Stimulated activated CD8-positive, alpha-beta memory T cell treated with anti-CD3 and anti-CD28 coated beads, Interleukin-15, amount 100 ng/mL, for 4 hours (primary cell): ENCODE data around the gene PIEZO1.
"Not testable (repeated sequence)": the region's sequence is repeated elsewhere in the genome, so short reads cannot be mapped to it uniquely, and the experiment has no call there.

Experiments used
- DNase-seq, 2 donors: peaks; one replicate each; pipeline ENCODE4 v3.0.0-alpha.2; 2020; ENCODE audit warnings: low read depth in 2 of 2

Gene PIEZO1

GRCh38 chr16:88781140-88782077 is 3.6 kb downstream of the PIEZO1 start:
- peak in 1 of 2 donors; percentile 63 for DNase-seq

DNA sequence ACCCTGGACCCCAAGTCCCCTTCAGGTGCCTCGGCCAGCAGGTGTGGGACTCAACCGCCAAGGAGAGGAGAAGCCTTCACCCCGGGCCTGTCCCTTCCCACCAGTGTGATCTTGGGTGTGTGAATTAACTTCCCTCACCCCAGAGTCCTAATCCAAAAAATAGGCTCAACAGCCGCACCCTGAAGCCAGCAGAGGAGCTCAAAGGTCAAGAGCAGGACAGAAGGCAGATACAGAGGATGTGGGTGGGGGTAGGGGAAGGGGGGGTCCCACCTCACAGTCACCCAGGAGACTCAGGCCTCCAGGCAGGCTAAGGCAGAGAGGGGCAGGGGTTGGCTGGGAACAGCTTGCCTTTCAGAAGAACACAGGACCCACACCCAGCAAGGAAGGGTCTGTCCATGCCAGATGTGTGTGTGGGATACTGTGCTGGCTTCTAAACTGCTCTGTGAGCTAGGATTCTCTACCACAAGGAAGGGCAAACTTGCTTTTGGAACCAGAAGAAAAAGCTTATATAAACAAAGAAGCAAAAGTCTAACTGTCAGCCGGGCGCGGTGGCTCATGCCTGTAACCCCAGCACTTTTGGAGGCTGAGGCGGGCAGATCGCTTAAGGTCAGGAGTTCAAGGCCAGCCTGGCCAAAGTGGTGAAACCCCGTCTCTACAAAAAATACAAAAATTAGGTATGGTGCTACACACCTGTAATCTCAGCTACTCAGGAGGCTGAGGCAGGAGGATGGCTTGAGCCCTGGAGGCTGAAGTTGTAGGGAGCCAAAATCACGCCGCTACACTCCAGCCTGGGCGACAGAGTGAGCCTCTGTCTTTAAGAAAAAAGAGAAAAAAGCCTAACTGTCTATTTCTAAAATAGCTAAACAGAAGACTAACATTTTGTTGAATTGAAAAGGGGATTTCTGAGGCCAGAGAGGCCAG is 4.6 kb downstream of the PIEZO1 start:
- no peak for DNase-seq

DNA sequence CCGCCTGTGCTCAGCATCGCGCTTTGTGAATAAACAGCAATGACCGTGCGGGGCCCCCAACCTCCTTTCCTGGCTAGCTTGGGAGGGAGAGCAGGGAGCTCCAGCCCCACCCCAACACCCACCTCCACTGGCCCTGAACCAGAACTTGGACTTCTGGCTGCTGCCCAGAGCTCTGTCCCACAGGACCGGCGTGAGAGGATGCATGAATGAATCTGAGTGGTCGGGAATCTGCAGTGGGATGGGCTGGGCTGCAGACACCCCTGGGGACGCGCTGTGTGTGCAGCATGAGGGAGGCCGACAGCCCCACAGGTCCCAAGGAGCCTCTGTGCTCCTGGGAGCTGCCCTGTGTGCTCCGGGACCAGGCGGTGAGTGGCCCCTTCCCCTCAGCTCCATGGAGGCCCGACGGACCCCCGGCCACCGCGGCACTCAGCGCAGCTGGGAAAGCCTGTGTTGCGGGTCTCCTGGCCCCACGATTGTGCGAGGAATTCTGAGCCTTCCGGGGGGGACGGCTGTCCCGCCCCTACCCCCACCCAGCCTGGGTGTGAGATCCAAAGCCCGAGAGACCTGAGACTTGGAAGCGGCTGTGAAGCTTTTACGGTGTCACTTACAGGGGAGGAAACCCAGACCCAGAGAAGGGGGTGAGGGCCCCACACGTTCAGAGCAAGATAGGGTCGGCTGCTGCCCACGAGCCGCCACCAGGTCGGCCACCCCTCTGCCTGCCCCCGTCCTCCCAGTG is 5.4 kb downstream of the PIEZO1 start:
- DNase-seq, result no peak

DNA sequence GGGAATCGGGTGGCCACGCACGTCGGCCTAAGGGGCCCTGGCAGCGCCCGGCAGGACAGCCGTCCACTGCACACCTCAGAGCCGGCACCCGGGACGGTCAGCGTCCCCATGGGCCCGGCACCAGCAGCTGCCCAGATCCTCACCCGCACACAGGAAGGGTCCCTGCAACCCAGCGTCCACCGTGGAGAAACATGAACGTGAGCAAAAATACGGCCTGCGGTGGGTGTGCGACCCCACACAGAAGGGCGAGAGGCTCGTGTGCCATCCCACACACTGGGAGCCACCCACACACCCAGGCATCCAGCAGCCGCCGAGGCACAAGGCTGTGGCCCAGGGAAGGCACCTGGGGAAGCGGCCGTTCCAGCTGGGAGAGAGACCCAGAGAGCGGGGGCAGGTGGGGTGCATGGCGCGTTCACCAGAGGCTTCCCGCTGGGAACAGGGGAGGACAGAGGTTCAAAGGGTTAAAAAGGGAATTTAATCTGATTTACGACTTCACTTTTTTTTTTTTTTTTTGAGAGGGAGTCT is 6.4 kb downstream of the PIEZO1 start:
- DNase-seq, result no peak

DNA sequence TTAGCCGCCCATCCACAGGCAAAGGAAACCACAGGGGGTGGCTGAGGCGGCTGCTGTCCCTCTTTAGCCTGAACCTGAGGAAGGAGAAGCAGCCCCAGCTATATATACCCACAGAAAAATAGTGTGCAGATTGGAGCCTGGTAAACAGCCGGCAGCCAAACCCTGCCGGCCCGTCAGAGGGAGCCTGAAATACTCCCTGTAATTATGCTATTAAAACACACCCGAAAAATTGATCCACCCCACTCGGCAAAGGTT is 6.8 kb downstream of the PIEZO1 start:
- no peak for DNase-seq

- no peak for DNase-seq
Observed at GRCh38 chr16:88777471-88778270, 7.3 kb downstream of the PIEZO1 start.

DNA sequence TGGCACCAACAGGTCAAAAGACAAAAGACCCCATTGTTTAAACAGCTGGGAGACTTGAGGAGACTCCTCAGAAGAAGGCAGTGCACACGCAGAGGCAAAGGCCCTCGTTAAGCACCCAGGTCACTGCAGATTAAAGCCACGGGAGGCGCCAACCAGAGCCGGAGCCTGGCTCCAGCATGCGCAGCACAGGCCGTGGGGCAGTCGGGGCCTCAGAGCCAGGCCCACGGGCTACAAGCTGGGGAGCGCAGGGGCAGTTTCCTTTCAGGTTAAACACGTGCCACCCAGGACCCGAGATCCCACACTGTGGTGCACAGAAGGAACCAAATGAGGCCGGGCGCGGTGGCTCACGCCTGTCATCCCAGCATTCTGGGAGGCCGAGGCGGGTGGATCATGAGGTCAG is 9.2 kb downstream of the PIEZO1 start:
- DNase-seq, result no peak

GRCh38 chr16:88774544-88775393 is 10.3 kb downstream of the PIEZO1 start:
- no peak for DNase-seq

GRCh38 chr16:88773812-88774291 is 11.2 kb downstream of the PIEZO1 start:
- DNase-seq, result no peak

DNA sequence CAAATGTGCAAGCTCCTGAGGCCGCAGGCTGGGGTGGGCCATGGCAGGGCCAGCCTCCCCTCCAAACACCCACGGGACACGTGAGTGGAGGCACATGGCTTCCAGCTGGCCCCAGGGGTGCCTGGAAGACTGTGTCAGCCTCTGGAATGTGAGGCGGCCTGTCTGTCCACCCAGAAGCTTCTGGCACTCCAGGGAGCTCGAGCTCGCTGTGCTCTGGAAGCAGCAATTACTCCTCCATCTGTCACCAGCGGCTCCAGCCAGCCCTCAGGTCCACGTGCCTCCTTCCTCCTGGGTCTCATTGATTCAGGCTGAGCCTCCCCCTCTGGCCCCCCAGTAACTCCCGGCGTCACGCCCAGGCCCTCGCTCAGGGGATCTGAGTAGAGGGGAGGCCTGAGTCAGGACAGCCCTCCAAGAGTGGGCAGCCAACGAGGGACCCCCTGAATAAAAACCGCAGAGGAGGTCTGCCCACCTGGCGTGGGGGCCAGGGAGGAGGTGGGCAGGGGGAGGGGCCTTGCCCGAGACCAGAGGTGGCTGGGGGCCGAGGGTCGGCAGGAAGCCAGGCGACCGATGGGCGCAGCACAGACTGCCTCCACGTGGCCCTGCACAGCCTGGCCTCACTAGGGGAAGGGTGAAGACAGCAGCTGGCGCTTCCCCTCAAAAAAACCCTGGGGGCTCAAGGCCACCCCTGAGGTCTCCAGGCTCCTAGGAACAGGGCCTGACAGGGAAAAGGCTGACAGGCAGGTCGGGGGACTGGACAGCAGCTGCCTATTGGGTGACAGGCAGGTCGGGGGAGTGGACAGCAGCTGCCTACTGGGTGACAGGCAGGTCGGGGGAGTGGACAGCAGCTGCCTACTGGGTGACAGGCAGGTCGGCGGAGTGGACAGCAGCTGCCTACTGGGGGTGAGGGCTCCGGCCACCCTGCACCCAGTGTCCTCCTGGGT is 11.9 kb downstream of the PIEZO1 start:
- DNase-seq, result no peak

- not testable (repeated sequence) for DNase-seq
Observed at GRCh38 chr16:88771781-88772180, 13.2 kb downstream of the PIEZO1 start.

DNA sequence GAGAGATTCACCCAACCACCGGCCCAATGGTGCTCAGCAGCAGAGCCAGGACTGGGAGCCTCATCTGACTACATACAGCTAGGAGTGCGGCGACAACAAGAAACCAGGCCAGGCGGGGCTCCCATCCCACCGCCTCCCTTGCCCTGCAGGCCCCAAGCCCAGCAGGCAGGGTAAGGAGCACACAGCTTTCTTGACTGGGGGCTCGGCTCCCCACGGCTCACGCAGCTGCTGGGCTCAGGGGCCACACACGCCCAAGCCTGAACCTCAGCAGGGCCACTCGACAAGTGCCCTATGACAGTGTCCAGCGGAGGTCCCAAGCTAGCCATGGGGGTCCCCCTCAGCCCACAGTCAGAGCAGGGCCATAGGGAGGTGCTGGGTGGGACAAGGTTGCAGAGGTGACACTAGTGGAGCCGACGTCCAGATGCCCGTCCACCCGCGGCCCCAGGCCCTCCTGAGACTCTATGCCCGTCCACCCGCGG is 13.7 kb downstream of the PIEZO1 start:
- no peak for DNase-seq

- DNase-seq, result no peak
Observed at GRCh38 chr16:88770461-88771293, 14.3 kb downstream of the PIEZO1 start.

GRCh38 chr16:88769617-88770460 is 15.2 kb downstream of the PIEZO1 start:
- DNase-seq, result no peak

GRCh38 chr16:88768071-88768783 is 16.8 kb downstream of the PIEZO1 start:
- DNase-seq, result no peak

DNA sequence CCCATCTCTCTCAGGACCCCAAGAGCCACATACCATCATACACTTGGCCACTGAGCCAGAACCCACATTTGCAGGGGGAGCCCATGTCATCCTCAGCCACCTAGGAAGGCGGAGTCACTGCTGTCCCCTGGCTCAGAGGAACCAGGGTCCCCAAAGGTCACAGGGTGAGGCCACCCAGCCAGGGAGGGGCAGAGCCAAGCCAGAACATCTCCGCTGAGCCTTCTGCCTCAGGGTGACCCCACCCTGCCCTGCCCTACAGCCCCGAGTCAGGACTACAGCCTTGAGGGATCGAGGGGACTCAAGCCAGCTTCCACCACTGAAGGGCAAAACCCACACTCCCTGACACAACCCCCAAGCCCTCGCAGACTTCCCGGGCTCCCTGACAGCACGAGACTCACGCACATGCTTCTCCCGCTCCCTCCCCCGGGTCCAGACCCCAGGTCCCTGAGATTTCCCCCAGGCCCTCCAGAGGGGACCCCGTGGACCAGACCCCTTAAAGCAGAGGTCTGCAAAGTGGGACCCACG is 17.4 kb downstream of the PIEZO1 start:
- no peak for DNase-seq
